Measurements from ENCODE around the gene L1CAM. TPM values are rescaled to one million over a fixed set of nuclear protein-coding genes. Genes with fewer than 3 reads are reported as not detected.

L1CAM gene
- total and polyA plus RNA-seq, 9 of the 15 experiments (the other 6 are each of a cell fraction or from before 2014, with no cell fraction given) = 0.09 to 0.86 (median 0.26) TPM; not detected in 3

GRCh38 chrX:153875391-153876111 lies 10.4 kb downstream of the L1CAM start (continued):
- no peak for TF ChIP-seq ZNF23 (CRISPR knock-in tag; IDR thresholded peaks at IDR 0.05)
- no peak for TF ChIP-seq FOS (IDR thresholded peaks at IDR 0.05; ENCODE audit: extremely low read depth, insufficient read length)
- TF ChIP-seq SREBF2 (CRISPR knock-in tag; IDR thresholded peaks at IDR 0.05) = peak; percentile 100
- no peak for TF ChIP-seq ZNF695 (CRISPR knock-in tag; IDR thresholded peaks at IDR 0.05)
- no peak for TF ChIP-seq ZNF589 (CRISPR knock-in tag; IDR thresholded peaks at IDR 0.05; ENCODE audit: low read depth)
- no peak for TF ChIP-seq ZKSCAN8 (CRISPR knock-in tag; IDR thresholded peaks at IDR 0.05)
- no peak for TF ChIP-seq ETS2 (tag; IDR thresholded peaks at IDR 0.05; ENCODE audit: borderline replicate concordance, poor library complexity, severe bottlenecking)
- TF ChIP-seq OTX1 (CRISPR knock-in tag; IDR thresholded peaks at IDR 0.05) = no peak
- no peak for TF ChIP-seq PRDM10 (IDR thresholded peaks at IDR 0.05; ENCODE audit: partially characterized antibody)
- TF ChIP-seq ZNF232 (CRISPR knock-in tag; IDR thresholded peaks at IDR 0.05) = peak; percentile 99
- TF ChIP-seq CBX1 (IDR thresholded peaks at IDR 0.05; ENCODE audit: low read depth) = no peak
- TF ChIP-seq ZFP91 (CRISPR knock-in tag; IDR thresholded peaks at IDR 0.05) = peak; percentile 75; the same call in 1 of the 2 replicates
- TF ChIP-seq, protein P1, sequence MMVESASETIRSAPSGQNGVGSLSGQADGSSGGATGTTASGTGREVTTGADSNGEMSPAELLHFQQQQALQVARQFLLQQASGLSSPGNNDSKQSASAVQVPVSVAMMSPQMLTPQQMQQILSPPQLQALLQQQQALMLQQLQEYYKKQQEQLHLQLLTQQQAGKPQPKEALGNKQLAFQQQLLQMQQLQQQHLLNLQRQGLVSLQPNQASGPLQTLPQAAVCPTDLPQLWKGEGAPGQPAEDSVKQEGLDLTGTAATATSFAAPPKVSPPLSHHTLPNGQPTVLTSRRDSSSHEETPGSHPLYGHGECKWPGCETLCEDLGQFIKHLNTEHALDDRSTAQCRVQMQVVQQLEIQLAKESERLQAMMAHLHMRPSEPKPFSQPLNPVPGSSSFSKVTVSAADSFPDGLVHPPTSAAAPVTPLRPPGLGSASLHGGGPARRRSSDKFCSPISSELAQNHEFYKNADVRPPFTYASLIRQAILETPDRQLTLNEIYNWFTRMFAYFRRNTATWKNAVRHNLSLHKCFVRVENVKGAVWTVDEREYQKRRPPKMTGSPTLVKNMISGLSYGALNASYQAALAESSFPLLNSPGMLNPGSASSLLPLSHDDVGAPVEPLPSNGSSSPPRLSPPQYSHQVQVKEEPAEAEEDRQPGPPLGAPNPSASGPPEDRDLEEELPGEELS (CRISPR knock-in tag; IDR thresholded peaks at IDR 0.05; ENCODE audit: borderline replicate concordance) = peak; percentile 99
- TF ChIP-seq NELFE (IDR thresholded peaks at IDR 0.05; ENCODE audit: insufficient read depth, insufficient read length) = no peak
- TF ChIP-seq TAF1 (IDR thresholded peaks at IDR 0.05; ENCODE audit: control insufficient read depth, extremely low read depth, insufficient read depth, low read length, severe bottlenecking) = no peak
- no peak for TF ChIP-seq ARID1B (IDR thresholded peaks at IDR 0.05)
- no peak for TF ChIP-seq CBFA2T2 (conservative IDR thresholded peaks at IDR 0.05)
- no peak for TF ChIP-seq ZNF3 (CRISPR knock-in tag; IDR thresholded peaks at IDR 0.05)
- no peak for TF ChIP-seq HNRNPUL1 (IDR thresholded peaks at IDR 0.05; ENCODE audit: low read length)
- no peak for TF ChIP-seq CBX5 (IDR thresholded peaks at IDR 0.05; ENCODE audit: borderline replicate concordance, low read depth)
- no peak for TF ChIP-seq POLR2B (IDR thresholded peaks at IDR 0.05; ENCODE audit: low read depth, partially characterized antibody)
- TF ChIP-seq PTBP1 (IDR thresholded peaks at IDR 0.05; ENCODE audit: low read depth, low read length) = no peak

All from K562 (cell line).